SH-SY5Y (cell line): ENCODE results near the gene NCKAP5.

Source experiments
- GATA2 ChIP-seq: IDR thresholded peaks from 2 replicates; pipeline ENCODE4 v1.6.1; 2011; ENCODE audit warnings: mild to moderate bottlenecking, low read depth, low read length
- GATA3 ChIP-seq: IDR thresholded peaks from 2 replicates; pipeline ENCODE4 v1.6.1; 2011; ENCODE audit warnings: low read depth, mild to moderate bottlenecking, low read length, moderate library complexity

The NCKAP5 gene

GRCh38 chr2:132951008-132951714, 617.1 kb downstream of the NCKAP5 start:
- TF ChIP-seq GATA2 (no peak), GATA3 (no peak)

DNA sequence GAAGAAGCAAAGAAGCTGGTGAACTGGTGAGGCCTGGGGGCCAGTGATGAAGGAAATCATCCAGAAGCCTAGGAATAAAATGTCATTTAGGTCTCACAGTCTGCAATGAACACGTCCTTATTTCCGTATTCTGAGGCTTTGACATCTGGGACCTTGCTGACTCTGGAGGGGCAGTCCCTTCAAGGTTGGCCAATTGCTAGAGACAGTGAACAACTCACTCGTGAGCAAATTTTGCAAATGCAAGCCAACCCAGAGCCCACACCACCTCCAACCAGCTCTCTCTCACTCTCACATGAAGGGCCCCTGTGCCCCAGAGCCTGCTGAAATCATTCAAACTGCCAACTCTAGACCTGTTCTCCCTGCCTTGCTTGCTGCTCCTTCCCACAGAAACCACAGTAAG, 619.2 kb downstream of the NCKAP5 start:
- TF ChIP-seq GATA2 (no peak), GATA3 (no peak)

GRCh38 chr2:132948211-132948610, 620.1 kb downstream of the NCKAP5 start:
- no peak for TF ChIP-seq GATA3
- TF ChIP-seq GATA2: no peak

- TF ChIP-seq GATA2 (no peak), GATA3 (no peak)
Observed at GRCh38 chr2:132943829-132944228, 624.4 kb downstream of the NCKAP5 start.

- TF ChIP-seq GATA3 (no peak), GATA2 (no peak)
Observed at GRCh38 chr2:132941296-132942020, 626.8 kb downstream of the NCKAP5 start.

DNA sequence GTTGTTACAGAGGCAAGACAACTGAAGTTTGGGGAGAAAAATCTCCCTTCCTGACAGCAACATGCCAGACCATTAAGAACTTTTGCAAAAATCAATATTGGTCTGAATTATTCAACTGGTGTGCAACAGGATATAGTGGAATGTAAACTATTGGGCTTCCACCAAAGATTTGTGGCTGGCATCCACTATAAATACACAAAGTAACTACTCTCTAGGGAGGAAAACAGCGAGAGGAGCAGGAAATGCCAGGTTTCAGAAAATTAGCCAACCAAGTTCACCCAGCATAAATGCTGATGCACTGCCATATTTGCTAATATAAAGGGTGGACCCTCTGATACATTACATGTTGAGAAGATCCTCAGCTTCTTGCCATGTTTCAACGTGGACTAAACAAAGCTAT, 630.6 kb downstream of the NCKAP5 start:
- TF ChIP-seq GATA2: no peak

GRCh38 chr2:132936791-132937190, 631.5 kb downstream of the NCKAP5 start:
- TF ChIP-seq GATA2: no peak
- no peak for TF ChIP-seq GATA3

- TF ChIP-seq GATA2: no peak
- TF ChIP-seq GATA3: no peak
Observed at GRCh38 chr2:132936261-132936660, 632.0 kb downstream of the NCKAP5 start.

- TF ChIP-seq GATA2 (no peak), GATA3 (no peak)
Observed at GRCh38 chr2:132929786-132930185, 638.5 kb downstream of the NCKAP5 start.

GRCh38 chr2:132923787-132924186, 644.5 kb downstream of the NCKAP5 start:
- TF ChIP-seq GATA3 (no peak), GATA2 (no peak)

DNA sequence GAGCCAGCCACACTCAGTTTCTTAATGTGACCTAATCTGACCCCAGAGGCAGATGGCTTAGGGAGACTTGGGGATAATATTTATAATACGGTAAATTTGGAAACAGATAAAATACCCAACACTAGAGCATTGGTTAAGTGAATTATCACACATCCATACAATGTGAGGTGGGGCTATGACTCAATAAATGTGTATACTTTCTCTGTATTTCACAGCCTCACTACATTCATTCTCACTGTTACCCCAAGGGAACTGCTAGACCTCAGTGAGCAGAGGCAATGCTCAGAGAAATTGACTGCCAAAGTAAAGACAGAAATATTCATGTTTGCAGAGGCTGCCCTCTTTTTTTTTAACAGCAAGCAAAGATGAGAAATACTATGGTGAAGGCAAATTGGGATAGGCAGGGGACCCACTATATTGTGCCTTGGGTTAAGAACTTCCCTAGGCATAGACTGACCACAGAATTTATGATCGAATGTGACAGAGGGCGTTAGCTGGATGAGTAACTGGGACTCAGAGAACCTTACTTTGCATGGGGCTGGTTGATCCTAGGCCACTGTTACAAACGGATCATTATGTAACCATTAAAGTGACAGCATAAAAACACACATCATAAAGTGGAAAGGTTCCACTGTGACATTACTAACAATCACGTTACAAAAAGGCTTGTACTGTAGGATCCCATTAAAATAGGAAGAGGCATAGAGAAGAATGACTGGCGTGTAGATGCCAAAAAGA, 652.3 kb downstream of the NCKAP5 start:
- TF ChIP-seq GATA2: no peak
- TF ChIP-seq GATA3: no peak

DNA sequence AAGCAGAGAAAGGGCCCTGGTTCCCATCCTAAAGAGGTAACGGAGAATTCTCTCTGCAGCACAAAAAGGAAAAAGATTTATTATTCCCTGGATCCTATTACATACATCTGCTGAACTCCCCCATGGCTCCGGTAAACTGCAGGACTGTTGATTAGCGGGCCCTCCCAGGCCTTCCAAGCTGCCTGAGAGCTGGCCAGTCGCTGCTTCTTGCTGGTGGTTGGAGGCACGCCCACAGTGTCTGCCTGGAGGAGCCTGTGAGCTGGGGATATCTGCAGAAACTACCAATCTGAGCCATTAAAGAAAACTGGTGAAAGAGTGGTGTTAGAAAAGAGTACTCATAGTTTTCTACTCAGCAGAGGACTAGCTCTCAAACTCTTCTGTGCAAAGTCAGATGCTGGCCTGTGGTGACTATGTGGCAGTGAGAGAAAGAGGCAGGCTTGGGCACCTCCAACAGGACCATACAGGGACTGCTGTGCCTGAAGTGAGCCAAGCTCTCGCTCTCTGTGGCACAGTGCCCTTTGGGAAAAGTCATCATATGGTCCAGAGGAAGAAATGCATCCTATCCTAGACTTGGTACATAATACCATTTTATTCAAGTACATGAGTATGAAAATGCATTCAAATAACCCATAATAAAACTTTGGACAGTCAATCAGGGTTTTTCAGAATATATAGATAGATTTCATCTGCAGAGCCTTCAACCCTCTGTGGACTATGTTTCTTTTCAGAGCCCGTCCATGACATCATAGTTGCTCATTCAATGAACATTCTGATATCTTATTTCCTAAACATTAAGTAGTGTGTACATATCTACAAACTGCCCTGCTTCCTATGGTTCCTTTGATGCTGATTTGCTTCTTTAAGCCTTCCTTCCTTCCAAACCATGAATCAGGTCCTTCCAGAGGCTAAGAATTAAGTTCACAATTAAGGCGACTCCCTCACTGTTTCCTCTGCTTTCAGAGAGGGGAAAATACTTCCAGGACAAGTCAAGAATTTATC, 656.2 kb downstream of the NCKAP5 start:
- TF ChIP-seq GATA3: no peak

GRCh38 chr2:132910432-132910831, 657.8 kb downstream of the NCKAP5 start:
- TF ChIP-seq GATA3 (no peak), GATA2 (no peak)

- no peak for TF ChIP-seq GATA2
- no peak for TF ChIP-seq GATA3
Observed at GRCh38 chr2:132909427-132909826, 658.8 kb downstream of the NCKAP5 start.
